Panc1 (cell line): ENCODE data around the gene MOCS1. TPM values are rescaled to one million over a fixed set of nuclear protein-coding genes. Genes with fewer than 3 reads are reported as not detected.

Source experiments
- total RNA-seq: library from RNA; stranded (reverse); gene quantifications from one replicate; pipeline ENCODE4 v1.2.1, GENCODE V29; 2021; ENCODE audit not compliant: unreplicated experiment

Gene MOCS1
- total RNA-seq, 1 experiment from 2014 or later, result 0.98 TPM

Other genes starting within 250 kb of the MOCS1 start
- not detected for gene KIF6, start 209.1 kb downstream of the MOCS1 start, total RNA-seq
- not detected for gene DAAM2, start 142.1 kb downstream of the MOCS1 start, total RNA-seq